B cell (primary cell): Measurements from ENCODE around the gene SUGP1.

Experiments
- EZH2 ChIP-seq: IDR thresholded peaks from 2 replicates; pipeline ENCODE4 v1.6.1; 2012; ENCODE audit warnings: borderline replicate concordance, low read depth, mild to moderate bottlenecking, moderate library complexity, low read length; ENCODE audit not compliant: insufficient read depth, poor library complexity, severe bottlenecking
- TF ChIP-seq, protein P1 (sequence below): fragments of 200-600 bp; IDR thresholded peaks from one replicate; pipeline ENCODE4 v1.8.0; 2022; ENCODE audit warnings: antibody characterized with exemption, mild to moderate bottlenecking

DNA sequence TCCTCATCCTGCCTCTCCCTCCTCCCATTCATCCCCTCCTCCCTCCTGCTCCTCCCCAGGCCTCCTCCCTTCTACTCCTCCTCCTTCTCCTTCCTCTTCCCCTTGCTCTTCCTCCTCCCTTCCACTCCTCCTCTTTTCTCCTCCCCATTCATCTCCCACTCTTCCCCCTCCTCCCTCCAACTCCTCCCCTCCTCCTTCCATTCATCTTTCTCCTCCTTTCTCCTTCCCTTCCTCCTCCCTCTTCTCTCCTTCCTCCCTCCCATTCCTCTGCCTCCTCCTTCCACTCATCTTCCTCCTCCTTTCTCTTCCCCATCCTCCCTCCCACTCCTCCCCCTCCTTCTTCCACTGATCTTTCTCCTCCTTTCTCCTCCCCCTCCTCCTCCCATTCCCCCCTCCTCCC, 80.6 kb downstream of the SUGP1 start:
- TF ChIP-seq, protein P1, sequence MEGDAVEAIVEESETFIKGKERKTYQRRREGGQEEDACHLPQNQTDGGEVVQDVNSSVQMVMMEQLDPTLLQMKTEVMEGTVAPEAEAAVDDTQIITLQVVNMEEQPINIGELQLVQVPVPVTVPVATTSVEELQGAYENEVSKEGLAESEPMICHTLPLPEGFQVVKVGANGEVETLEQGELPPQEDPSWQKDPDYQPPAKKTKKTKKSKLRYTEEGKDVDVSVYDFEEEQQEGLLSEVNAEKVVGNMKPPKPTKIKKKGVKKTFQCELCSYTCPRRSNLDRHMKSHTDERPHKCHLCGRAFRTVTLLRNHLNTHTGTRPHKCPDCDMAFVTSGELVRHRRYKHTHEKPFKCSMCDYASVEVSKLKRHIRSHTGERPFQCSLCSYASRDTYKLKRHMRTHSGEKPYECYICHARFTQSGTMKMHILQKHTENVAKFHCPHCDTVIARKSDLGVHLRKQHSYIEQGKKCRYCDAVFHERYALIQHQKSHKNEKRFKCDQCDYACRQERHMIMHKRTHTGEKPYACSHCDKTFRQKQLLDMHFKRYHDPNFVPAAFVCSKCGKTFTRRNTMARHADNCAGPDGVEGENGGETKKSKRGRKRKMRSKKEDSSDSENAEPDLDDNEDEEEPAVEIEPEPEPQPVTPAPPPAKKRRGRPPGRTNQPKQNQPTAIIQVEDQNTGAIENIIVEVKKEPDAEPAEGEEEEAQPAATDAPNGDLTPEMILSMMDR, result no peak
- no peak for TF ChIP-seq EZH2
